K562 (cell line): ENCODE data around the gene PEDS1. TPM values are rescaled to one million over a fixed set of nuclear protein-coding genes. Genes with fewer than 3 reads are reported as not detected.

ENCODE experiments used
- ARID2 ChIP-seq: fragments of 450-650 bp; IDR thresholded peaks from 2 replicates; pipeline ENCODE4 v1.6.1; 2017; ENCODE audit warnings: antibody characterized with exemption, mild to moderate bottlenecking
- BCLAF1 ChIP-seq, 2 experiments: fragments of 450-650 bp in 1 of 2; IDR thresholded peaks; 2 replicates each; pipeline ENCODE4 v1.6.1; 2011 to 2017; ENCODE audit warnings: low read depth in 2 of 2, antibody characterized with exemption in 1 of 2, borderline replicate concordance in 1 of 2, low read length in 1 of 2, mild to moderate bottlenecking in 1 of 2, mixed read lengths in 1 of 2; ENCODE audit not compliant: control insufficient read depth in 1 of 2
- BMI1 ChIP-seq: fragments of 150-350 bp; IDR thresholded peaks from 2 replicates; pipeline ENCODE4 v1.6.1; 2014; ENCODE audit warnings: low read length
- CBX1 ChIP-seq: sonication (generic); IDR thresholded peaks from 2 replicates; pipeline ENCODE4 v1.6.1; 2016; ENCODE audit warnings: antibody characterized with exemption, low read depth, mild to moderate bottlenecking
- CTBP1 ChIP-seq: fragments of 450-650 bp; IDR thresholded peaks from 2 replicates; pipeline ENCODE4 v1.6.1; 2016; ENCODE audit warnings: borderline replicate concordance
- ETS1 ChIP-seq: conservative IDR thresholded peaks from 2 replicates; pipeline ENCODE4 v1.6.1; 2011; ENCODE audit warnings: low read depth, mild to moderate bottlenecking, low read length; ENCODE audit not compliant: control insufficient read depth
- MBD1 ChIP-seq: fragments of 250-450 bp; sonication (Bioruptor Pico); IDR thresholded peaks from 2 replicates; pipeline ENCODE4 v1.8.0; 2022; ENCODE audit warnings: inconsistent platforms
- SRSF3 ChIP-seq: fragments of 200-400 bp; formaldehyde crosslinking; IDR thresholded peaks from 2 replicates; pipeline ENCODE4 v1.6.1; 2016; ENCODE audit warnings: mild to moderate bottlenecking, low read length, moderate library complexity; ENCODE audit not compliant: insufficient read depth
- ZBTB33 ChIP-seq: sonication (generic); formaldehyde crosslinking; IDR thresholded peaks from 2 replicates; pipeline ENCODE4 v1.8.1; 2023; ENCODE audit warnings: mild to moderate bottlenecking, missing genetic modification reagents
- ZBTB7A ChIP-seq: IDR thresholded peaks from 2 replicates; pipeline ENCODE4 v1.6.1; 2011; ENCODE audit warnings: low read depth, mild to moderate bottlenecking, low read length, moderate library complexity, borderline replicate concordance; ENCODE audit not compliant: control insufficient read depth
- ZNF121 ChIP-seq: sonication (generic); formaldehyde crosslinking; conservative IDR thresholded peaks from 2 replicates; pipeline ENCODE4 v1.8.0; 2022; ENCODE audit warnings: missing genetic modification reagents
- ZNF224 ChIP-seq: sonication (generic); formaldehyde crosslinking; IDR thresholded peaks from 2 replicates; pipeline ENCODE4 v1.8.0; 2022; ENCODE audit warnings: mild to moderate bottlenecking, missing genetic modification reagents
- ZNF347 ChIP-seq: fragments of 450-650 bp; formaldehyde crosslinking; IDR thresholded peaks from 2 replicates; pipeline ENCODE4 v1.4.0; 2020; ENCODE audit warnings: low read depth, mild to moderate bottlenecking, moderate library complexity
- ZNF740 ChIP-seq, 3 experiments: fragments of 200-800 bp in 1 of 3; sonication (Bioruptor generic) in 1 of 3; sonication (generic) in 1 of 3; formaldehyde crosslinking in 1 of 3; IDR thresholded peaks; 2 replicates each; pipeline versions ENCODE4 v1.6.1 to v1.8.0; 2016 to 2022; ENCODE audit warnings: mild to moderate bottlenecking in 2 of 3, missing compliant biosample characterization in 2 of 3, missing genetic modification characterization in 2 of 3, missing genetic modification reagents in 1 of 3
- ZNF764 ChIP-seq: fragments of 250-450 bp; sonication (Bioruptor Pico); IDR thresholded peaks from 2 replicates; pipeline ENCODE4 v1.4.0; 2020; ENCODE audit warnings: low read depth, mild to moderate bottlenecking, moderate library complexity
- polyA plus RNA-seq, 8 experiments: library from polyadenylated mRNA; depleted of rRNA in 4 of 8; stranded (reverse) in 5 of 8; unstranded in 3 of 8; fragments of >200 nt; fragmentation: Nextera tagmentation in 2 of 8; fragmentation: Illumina TruSeq in 1 of 8; extraction: Ambion mirVana in 2 of 8; extraction: Trizol in 1 of 8; gene quantifications; 2 replicates each; pipeline versions ENCODE4 v1.2.1 to v1.2.3, GENCODE V29; 2011 to 2014; ENCODE audit warnings: inconsistent platforms in 1 of 8, missing spikeins in 1 of 8
- total RNA-seq, 7 experiments: library from RNA; depleted of rRNA in 6 of 7; stranded (reverse); fragments of >200 nt in 6 of 7; fragmentation: Illumina TruSeq in 2 of 7; extraction: Trizol in 2 of 7; gene quantifications; 2 replicates each; pipeline versions ENCODE4 v1.2.1 to v1.2.3, GENCODE V29; 2011 to 2021; ENCODE audit warnings: low replicate concordance in 1 of 7

PEDS1 gene
- total and polyA plus RNA-seq, 9 of the 15 experiments (the other 6 are each of a cell fraction or from before 2014, with no cell fraction given) = 2.9 to 38.5 (median 24.2) TPM

- TF ChIP-seq ZNF764 (CRISPR knock-in tag) (0 out of 2 replicates have a peak, but pooled peaks have one; percentile 39), ARID2 (0 out of 2 replicates have a peak, but pooled peaks have one; percentile 19), ZNF224 (CRISPR knock-in tag) (no peak), ZBTB7A (peak; percentile 98), CTBP1 (peak; percentile 92), CBX1 (peak; percentile 68; the same call in 1 of the 2 replicates), ETS1 (peak; percentile 70), BCLAF1 (IDR thresholded peaks at IDR 0.05; ENCODE audit: borderline replicate concordance in 1 of 2, control insufficient read depth in 1 of 2, low read depth in 2 of 2, low read length in 1 of 2) (no peak), ZNF347 (CRISPR knock-in tag) (no peak), ZBTB33 (CRISPR knock-in tag) (peak; percentile 53; the same call in 1 of the 2 replicates), SRSF3 (no peak), BMI1 (no peak), ZNF740 (CRISPR knock-in tag; IDR thresholded peaks at IDR 0.05) (peak; percentile 36; the same call in 1 of the 2 replicates), ZNF740 (tag; IDR thresholded peaks at IDR 0.05) (no peak), MBD1 (CRISPR knock-in tag) (no peak), ZNF121 (CRISPR knock-in tag) (no peak; the same call in 1 of the 2 replicates)
Observed at GRCh38 chr20:50190251-50191064, 36.9 kb upstream of the PEDS1 start, which contains the start of gene CEBPB (continued).
